OCI-LY7 (cell line): ENCODE measurements around the gene UACA. TPM values are rescaled to one million over a fixed set of nuclear protein-coding genes. Genes with fewer than 3 reads are reported as not detected.

Experiments
- BruUV-seq: library from RNA; stranded (reverse); fragments of 400-500 nt; replicated peaks from 2 replicates; lab custom pipeline; 2021; lab: Mats Ljungman, UMichigan
- CTCF ChIA-PET: fragments of 300-600 bp; sonication (Branson Sonifier 250); formaldehyde crosslinking; loops from one replicate; lab custom pipeline; 2022; ENCODE audit warnings: antibody characterized with exemption; ENCODE audit not compliant: unreplicated experiment; lab: Charles Lee
- POLR2A ChIA-PET: fragments of 300-600 bp; sonication (Branson Sonifier 250); formaldehyde crosslinking; loops from one replicate; lab custom pipeline; 2022; ENCODE audit warnings: antibody characterized with exemption; lab: Charles Lee
- DNase-seq: peaks from one replicate; pipeline ENCODE4 v3.0.0-alpha.2; 2015; ENCODE audit warnings: low spot score
- H2AFZ ChIP-seq: fragments of 200-600 bp; sonication (generic), shearing (Covaris generic); 2 replicates; pipeline ENCODE4 v1.6.1; 2014; ENCODE audit warnings: mild to moderate bottlenecking, antibody characterized with exemption, low read length, moderate library complexity
- H3K27ac ChIP-seq: fragments of 200-600 bp; sonication (generic); 2 replicates; pipeline ENCODE4 v1.5.1; 2014; ENCODE audit warnings: mixed run types, low read depth, mild to moderate bottlenecking, moderate library complexity, low read length, inconsistent platforms; ENCODE audit not compliant: poor library complexity, severe bottlenecking
- H3K36me3 ChIP-seq: fragments of 200-600 bp; sonication (generic); 2 replicates; pipeline ENCODE4 v1.6.1; 2014; ENCODE audit warnings: mild to moderate bottlenecking, antibody characterized with exemption, low read length, moderate library complexity, mixed read lengths; ENCODE audit not compliant: insufficient read depth
- H3K4me1 ChIP-seq: fragments of 200-600 bp; sonication (generic); 2 replicates; pipeline ENCODE4 v1.5.1; 2014; ENCODE audit warnings: mild to moderate bottlenecking, low read length; ENCODE audit not compliant: insufficient read depth, poor library complexity, severe bottlenecking
- H3K4me2 ChIP-seq: fragments of 200-600 bp; sonication (generic); 2 replicates; pipeline ENCODE4 v1.6.1; 2014; ENCODE audit warnings: mild to moderate bottlenecking, low read length
- H3K4me3 ChIP-seq: fragments of 200-600 bp; sonication (generic); 2 replicates; pipeline ENCODE4 v1.5.1; 2014; ENCODE audit warnings: mild to moderate bottlenecking, low read depth, low read length; ENCODE audit not compliant: poor library complexity, severe bottlenecking
- H3K79me2 ChIP-seq: fragments of 200-600 bp; sonication (generic); 2 replicates; pipeline ENCODE4 v1.6.1; 2016; ENCODE audit warnings: low read depth, mild to moderate bottlenecking, low read length, moderate library complexity, mixed read lengths; ENCODE audit not compliant: insufficient read depth
- H3K9me2 ChIP-seq: fragments of 200-600 bp; sonication (generic); 2 replicates; pipeline ENCODE4 v1.6.1; 2016; ENCODE audit warnings: mild to moderate bottlenecking, low read length, mixed read lengths; ENCODE audit not compliant: insufficient read depth
- H3K9me3 ChIP-seq: fragments of 200-600 bp; sonication (generic); 2 replicates; pipeline ENCODE4 v1.6.1; 2014; ENCODE audit warnings: mild to moderate bottlenecking, mixed run types, low read length, mixed read lengths
- H4K20me1 ChIP-seq: fragments of 200-600 bp; sonication (generic); 2 replicates; pipeline ENCODE4 v1.6.1; 2014; ENCODE audit warnings: mild to moderate bottlenecking, antibody characterized with exemption, low read length, moderate library complexity, mixed read lengths; ENCODE audit not compliant: insufficient read depth
- EZH2phosphoT487 ChIP-seq: fragments of 200-600 bp; sonication (generic); IDR thresholded peaks from 2 replicates; pipeline ENCODE4 v1.6.1; 2018; ENCODE audit warnings: low read depth, borderline replicate concordance, mild to moderate bottlenecking, mixed run types, antibody characterized with exemption, low read length, moderate library complexity, mixed read lengths
- intact Hi-C: fragments of 100-400 bp; cut with micrococcal nuclease; formaldehyde crosslinking; loops from one replicate; pipeline ENCODE4 v1.10.0; 2022; ENCODE audit not compliant: unreplicated experiment
- total RNA-seq, 2 experiments: library from RNA; depleted of rRNA in 1 of 2; stranded (reverse); fragments of >200 nt in 1 of 2; shearing (Covaris generic) in 1 of 2; gene quantifications; 2 replicates each; pipeline ENCODE4 v1.2.3, GENCODE V29; 2014 to 2022
- TF ChIP-seq, protein P1 (sequence below): fragments of 200-600 bp; sonication (generic); conservative IDR thresholded peaks from 2 replicates; pipeline ENCODE4 v1.5.1; 2014; ENCODE audit warnings: mild to moderate bottlenecking, antibody characterized with exemption, low read length, moderate library complexity, mixed read lengths

The UACA gene
- total RNA-seq, 2 experiments from 2014 or later, result not detected

DNA sequence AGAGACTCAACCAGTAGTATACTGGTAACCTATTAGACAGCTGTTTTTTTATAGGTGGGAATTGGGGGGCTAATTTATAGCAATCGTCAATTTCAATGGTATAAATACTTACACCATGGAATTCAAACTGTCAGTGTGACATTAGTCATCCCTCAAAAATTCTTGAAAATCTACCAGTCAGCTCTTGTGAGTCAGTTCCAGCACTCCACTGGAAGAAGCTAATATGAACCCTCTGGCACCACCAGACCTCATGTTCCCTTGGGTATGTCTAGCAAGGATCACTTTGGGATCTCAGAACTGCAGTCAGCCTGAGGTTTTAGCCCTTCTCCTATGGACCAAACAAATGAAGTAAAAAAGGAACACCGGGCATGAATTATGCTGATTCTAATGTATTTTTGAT, 11.8 kb upstream of the UACA start:
- ChIA-PET CTCF (no interaction called here), POLR2A (no interaction called here)
- Histone ChIP-seq H3K4me2 (no peak overlapping the region), H3K9me2 (no peaks in the 10 kb centered on the region), H3K9me3 (no peaks in the 10 kb centered on the region), H3K4me3 (no peak overlapping the region), H2AFZ (no peak overlapping the region), H4K20me1 (no peaks in the 10 kb centered on the region), H3K4me1 (no peaks in the 10 kb centered on the region), H3K27ac (no peak overlapping the region), H3K79me2 (no peaks in the 10 kb centered on the region), H3K36me3 (no peaks in the 10 kb centered on the region)
- TF ChIP-seq, protein P1, sequence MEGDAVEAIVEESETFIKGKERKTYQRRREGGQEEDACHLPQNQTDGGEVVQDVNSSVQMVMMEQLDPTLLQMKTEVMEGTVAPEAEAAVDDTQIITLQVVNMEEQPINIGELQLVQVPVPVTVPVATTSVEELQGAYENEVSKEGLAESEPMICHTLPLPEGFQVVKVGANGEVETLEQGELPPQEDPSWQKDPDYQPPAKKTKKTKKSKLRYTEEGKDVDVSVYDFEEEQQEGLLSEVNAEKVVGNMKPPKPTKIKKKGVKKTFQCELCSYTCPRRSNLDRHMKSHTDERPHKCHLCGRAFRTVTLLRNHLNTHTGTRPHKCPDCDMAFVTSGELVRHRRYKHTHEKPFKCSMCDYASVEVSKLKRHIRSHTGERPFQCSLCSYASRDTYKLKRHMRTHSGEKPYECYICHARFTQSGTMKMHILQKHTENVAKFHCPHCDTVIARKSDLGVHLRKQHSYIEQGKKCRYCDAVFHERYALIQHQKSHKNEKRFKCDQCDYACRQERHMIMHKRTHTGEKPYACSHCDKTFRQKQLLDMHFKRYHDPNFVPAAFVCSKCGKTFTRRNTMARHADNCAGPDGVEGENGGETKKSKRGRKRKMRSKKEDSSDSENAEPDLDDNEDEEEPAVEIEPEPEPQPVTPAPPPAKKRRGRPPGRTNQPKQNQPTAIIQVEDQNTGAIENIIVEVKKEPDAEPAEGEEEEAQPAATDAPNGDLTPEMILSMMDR, result no peak
- intact Hi-C loops, result no loop called here
- no peak for DNase-seq
- no TSS peak for BruUV-seq

DNA sequence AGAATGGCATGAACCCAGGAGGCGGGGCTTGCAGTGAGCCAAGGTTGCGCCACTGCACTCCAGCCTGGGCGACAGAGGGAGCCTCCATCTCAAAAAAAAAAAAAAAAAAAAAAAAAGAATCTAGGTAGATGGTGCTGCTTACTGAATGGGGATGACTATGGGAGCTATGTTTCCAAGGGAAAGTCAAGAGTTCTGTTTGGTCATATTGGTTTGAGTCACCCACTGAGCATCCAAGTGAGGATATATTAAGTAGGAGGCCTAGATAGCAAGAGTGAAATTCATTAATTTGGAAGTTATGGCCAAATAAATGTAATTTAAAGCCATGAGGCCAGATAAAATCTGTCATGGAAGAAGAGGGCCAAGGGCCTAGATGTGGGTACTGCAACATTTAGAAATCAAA, 9.0 kb upstream of the UACA start:
- CTCF ChIA-PET, result no interaction called here
- Histone ChIP-seq H3K4me3 (no peak overlapping the region), H3K9me3 (no peaks in the 10 kb centered on the region), H3K4me1 (no peaks in the 10 kb centered on the region), H3K36me3 (no peaks in the 10 kb centered on the region), H3K9me2 (no peaks in the 10 kb centered on the region), H4K20me1 (no peaks in the 10 kb centered on the region), H3K4me2 (no peak overlapping the region), H2AFZ (no peak overlapping the region), H3K79me2 (no peaks in the 10 kb centered on the region), H3K27ac (no peak overlapping the region)
- TF ChIP-seq, protein P1, result no peak
- TF ChIP-seq EZH2phosphoT487, result no peak
- POLR2A ChIA-PET, result no interaction called here
- intact Hi-C loops, result no loop called here
- BruUV-seq, result no TSS peak
- no peak for DNase-seq

DNA sequence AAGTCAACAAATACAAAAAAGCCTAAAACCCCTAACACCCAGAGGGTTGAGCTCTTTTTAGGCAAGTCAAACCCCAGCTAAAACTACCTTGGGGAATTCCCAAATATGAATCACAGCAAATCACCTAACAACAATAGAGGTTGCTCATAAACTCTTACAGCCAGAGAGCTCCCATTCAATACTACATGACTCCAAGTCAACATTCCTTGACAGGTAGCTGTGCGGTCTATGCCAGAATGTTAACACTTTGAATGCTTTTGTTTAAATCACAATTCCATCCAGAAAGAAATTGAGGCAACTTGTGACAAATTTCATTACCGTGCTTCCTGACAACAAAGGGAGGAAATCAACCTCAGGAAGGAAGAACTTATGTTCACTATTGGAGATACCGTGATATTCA, 7.5 kb upstream of the UACA start:
- Histone ChIP-seq H3K4me2 (no peak overlapping the region), H3K9me3 (no peaks in the 10 kb centered on the region), H3K79me2 (no peaks in the 10 kb centered on the region), H4K20me1 (no peaks in the 10 kb centered on the region), H3K4me1 (no peaks in the 10 kb centered on the region), H3K27ac (no peak overlapping the region), H3K9me2 (no peaks in the 10 kb centered on the region), H3K4me3 (no peak overlapping the region), H3K36me3 (no peaks in the 10 kb centered on the region), H2AFZ (no peak overlapping the region)
- ChIA-PET CTCF (no interaction called here), POLR2A (no interaction called here)
- intact Hi-C loops, result no loop called here
- no peak for DNase-seq
- no TSS peak for BruUV-seq
- TF ChIP-seq, protein P1, result no peak
- no peak for TF ChIP-seq EZH2phosphoT487
